LHCN-M2 (cell line): ENCODE data around the gene PDE10A. TPM values are rescaled to one million over a fixed set of nuclear protein-coding genes. Genes with fewer than 3 reads are reported as not detected.
A peak's percentile ranks its signal among the peaks of the same experiment; 100 is the strongest.
"Not testable (repeated sequence)": the region's sequence is repeated elsewhere in the genome, so short reads cannot be mapped to it uniquely, and the experiment has no call there.

ENCODE experiments used
- DNase-seq: peaks from one replicate; pipeline ENCODE4 v3.0.0-alpha.2; 2012; ENCODE audit warnings: low read depth
- total RNA-seq: library from RNA; depleted of rRNA; stranded (reverse); fragments of >200 nt; gene quantifications from 2 replicates; pipeline ENCODE4 v1.2.3, GENCODE V29; 2014

Gene PDE10A
- total RNA-seq, 1 experiment from 2014 or later = 17.9 TPM

GRCh38 chr6:165628955-165629354 lies 34.1 kb downstream of the PDE10A start:
- DNase-seq = no peak

- DNase-seq = no peak
These were observed 35.7 kb downstream of the PDE10A start for GRCh38 chr6:165627366-165627765.

- no peak for DNase-seq
These were observed 36.3 kb downstream of the PDE10A start for GRCh38 chr6:165626711-165627110.

- DNase-seq = no peak
These were observed 38.0 kb downstream of the PDE10A start for GRCh38 chr6:165624871-165625639.

GRCh38 chr6:165621940-165622339 lies 41.1 kb downstream of the PDE10A start:
- no peak for DNase-seq

- DNase-seq = not testable (repeated sequence)
These were observed 44.1 kb downstream of the PDE10A start for GRCh38 chr6:165618891-165619290.

GRCh38 chr6:165618241-165618640 lies 44.8 kb downstream of the PDE10A start:
- DNase-seq = no peak

- DNase-seq = no peak
These were observed 45.5 kb downstream of the PDE10A start for GRCh38 chr6:165617528-165617927.

- peak; percentile 96 for DNase-seq
These were observed 46.9 kb downstream of the PDE10A start for GRCh38 chr6:165616116-165616515.

- peak; percentile 92 for DNase-seq
These were observed 47.4 kb downstream of the PDE10A start for GRCh38 chr6:165615636-165616035.

GRCh38 chr6:165611294-165611693 lies 51.7 kb downstream of the PDE10A start:
- peak; percentile 29 for DNase-seq

- DNase-seq = not testable (repeated sequence)
These were observed 54.5 kb downstream of the PDE10A start for GRCh38 chr6:165608577-165608976.

GRCh38 chr6:165606740-165607008 lies 56.4 kb downstream of the PDE10A start:
- no peak for DNase-seq

- no peak for DNase-seq
These were observed 56.9 kb downstream of the PDE10A start for GRCh38 chr6:165605901-165606739.

- DNase-seq = no peak
These were observed 57.7 kb downstream of the PDE10A start for GRCh38 chr6:165605182-165605875.

GRCh38 chr6:165602291-165602690 lies 60.8 kb downstream of the PDE10A start:
- DNase-seq = no peak

- no peak for DNase-seq
These were observed 62.4 kb downstream of the PDE10A start for GRCh38 chr6:165600606-165601005.

GRCh38 chr6:165599596-165600487 lies 63.2 kb downstream of the PDE10A start:
- DNase-seq = no peak

GRCh38 chr6:165599121-165599520 lies 63.9 kb downstream of the PDE10A start:
- no peak for DNase-seq

GRCh38 chr6:165597821-165598220 lies 65.2 kb downstream of the PDE10A start:
- no peak for DNase-seq

GRCh38 chr6:165594584-165595333 lies 68.3 kb downstream of the PDE10A start:
- peak; percentile 59 for DNase-seq
